Measurements from ENCODE around the gene ELFN1. TPM values are rescaled to one million over a fixed set of nuclear protein-coding genes. Genes with fewer than 3 reads are reported as not detected.

ELFN1 gene
- total and polyA plus RNA-seq, 10 of the 15 experiments (the other 5 are each of a cell fraction or from before 2014, with no cell fraction given) = 0.04 TPM; not detected in 9

DNA sequence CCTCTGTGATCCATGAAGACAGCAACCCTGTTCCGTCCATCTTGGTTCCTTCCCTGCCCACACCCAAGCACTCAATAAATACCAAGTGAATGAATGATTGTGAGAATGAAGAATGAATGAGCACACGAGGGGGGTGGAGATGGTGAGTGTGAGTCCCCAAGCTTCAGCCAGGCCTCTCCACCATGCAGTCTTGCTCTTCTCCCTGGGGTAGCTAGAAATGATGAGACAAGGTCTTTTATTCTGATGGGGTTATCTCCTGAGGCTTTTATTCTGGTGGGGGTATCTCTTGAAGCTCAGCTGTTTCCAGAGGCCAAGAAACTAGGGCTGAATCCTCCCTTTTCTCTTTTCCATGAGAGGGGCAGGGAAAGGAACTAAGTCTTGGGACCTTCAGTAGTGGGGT lies 57.0 kb downstream of the ELFN1 start (continued):
- TF ChIP-seq SRF (IDR thresholded peaks at IDR 0.05; ENCODE audit: low read depth in 2 of 2, low read length in 2 of 2) (no peak), PAX5 (IDR thresholded peaks at IDR 0.05; ENCODE audit: borderline replicate concordance, low read depth, low read length) (no peak), CBX3 (IDR thresholded peaks at IDR 0.05; ENCODE audit: borderline replicate concordance, low read depth) (no peak)

DNA sequence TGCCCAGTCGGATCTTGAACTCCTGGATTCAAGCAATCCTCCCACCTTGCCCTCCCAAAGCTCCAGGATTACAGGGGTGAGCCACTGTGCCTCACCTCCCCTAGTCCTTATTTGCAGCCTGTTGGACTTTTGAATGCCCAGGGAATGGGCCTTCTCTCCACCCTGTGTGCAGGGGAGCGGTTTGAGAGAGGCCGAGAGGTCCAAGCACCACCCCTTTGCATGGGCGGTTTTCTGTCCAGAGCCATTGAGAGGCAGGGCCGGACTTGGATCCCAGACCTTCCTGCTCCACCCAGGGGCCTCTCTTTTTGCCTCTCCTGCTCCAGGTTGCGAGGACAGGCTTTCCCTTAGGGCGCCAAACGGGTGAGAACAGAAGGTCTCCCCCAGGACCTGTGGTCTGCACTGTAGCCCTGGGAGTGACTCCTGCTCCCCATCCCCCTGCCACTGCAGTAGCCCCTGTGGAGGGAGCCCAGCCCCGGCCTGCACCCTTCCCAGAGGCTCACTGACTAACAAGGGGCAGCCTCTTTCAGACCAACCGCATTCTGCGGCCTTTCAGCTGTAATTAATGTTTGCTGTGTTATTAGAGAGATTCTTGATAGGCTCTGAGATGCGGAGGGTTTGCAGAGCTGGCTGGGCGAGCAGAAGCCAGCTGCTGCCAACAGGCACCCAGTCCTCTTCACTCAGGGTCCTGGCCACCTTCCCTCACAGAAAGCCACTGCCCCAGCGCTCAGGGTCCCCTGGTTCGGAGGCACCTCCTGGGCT lies 57.9 kb downstream of the ELFN1 start:
- Histone ChIP-seq H3K9ac (ENCODE audit: control insufficient read depth, insufficient read depth, low read length) (no peak overlapping the region), H3K36me3 (ENCODE audit: control insufficient read depth in 2 of 2, insufficient read depth in 2 of 2, low read length in 1 of 2) (no peaks in the 10 kb centered on the region), H3K9me3 (replicated peaks; ENCODE audit: control insufficient read depth, insufficient read depth, low read length) (peaks cover 2% of the 10 kb centered on the region; the same call in 1 of the 3 replicates), H3K27me3 (replicated peaks in 1 of 2; ENCODE audit: control insufficient read depth in 2 of 2, insufficient read depth in 2 of 2, low read length in 1 of 2) (no peaks in the 10 kb centered on the region), H3K4me1 (ENCODE audit: control insufficient read depth, insufficient read depth, low read length) (no peaks in the 10 kb centered on the region), H3K4me2 (ENCODE audit: control insufficient read depth, insufficient read depth) (no peak overlapping the region), H3K79me2 (ENCODE audit: control insufficient read depth, insufficient read depth, low read length) (no peaks in the 10 kb centered on the region), H2AFZ (ENCODE audit: control insufficient read depth, low read depth, low read length) (no peak overlapping the region), H3K27ac (ENCODE audit: control insufficient read depth, insufficient read depth) (no peak overlapping the region), H4K20me1 (ENCODE audit: control insufficient read depth, insufficient read depth) (no peaks in the 10 kb centered on the region), H3K4me3 (no peak overlapping the region)
- in situ Hi-C loops (cut with MboI) (no loop called here), intact Hi-C loops (cut with micrococcal nuclease; ENCODE audit: unreplicated experiment) (no loop called here)
- no TSS peak for BruUV-seq (replicated peaks)
- ChIA-PET POLR2A (no interaction called here), RAD21 (ENCODE audit: unreplicated experiment) (interaction anchor here (0.6 kb wide), 1 partner anchor 868 kb away, joined by 4 read pairs; no protein-coding TSS in a partner anchor), CTCF (no interaction called here), SMC1A (ENCODE audit: uncharacterized antibody, unreplicated experiment) (no interaction called here)
- ATAC-seq = no peak
- TF ChIP-seq, protein P1, sequence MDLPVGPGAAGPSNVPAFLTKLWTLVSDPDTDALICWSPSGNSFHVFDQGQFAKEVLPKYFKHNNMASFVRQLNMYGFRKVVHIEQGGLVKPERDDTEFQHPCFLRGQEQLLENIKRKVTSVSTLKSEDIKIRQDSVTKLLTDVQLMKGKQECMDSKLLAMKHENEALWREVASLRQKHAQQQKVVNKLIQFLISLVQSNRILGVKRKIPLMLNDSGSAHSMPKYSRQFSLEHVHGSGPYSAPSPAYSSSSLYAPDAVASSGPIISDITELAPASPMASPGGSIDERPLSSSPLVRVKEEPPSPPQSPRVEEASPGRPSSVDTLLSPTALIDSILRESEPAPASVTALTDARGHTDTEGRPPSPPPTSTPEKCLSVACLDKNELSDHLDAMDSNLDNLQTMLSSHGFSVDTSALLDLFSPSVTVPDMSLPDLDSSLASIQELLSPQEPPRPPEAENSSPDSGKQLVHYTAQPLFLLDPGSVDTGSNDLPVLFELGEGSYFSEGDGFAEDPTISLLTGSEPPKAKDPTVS (IDR thresholded peaks at IDR 0.05; ENCODE audit: low read depth, low read length) = no peak
- TF ChIP-seq ASH2L (IDR thresholded peaks at IDR 0.05; ENCODE audit: borderline replicate concordance, low read depth) = no peak
- no peak for TF ChIP-seq EP300 (IDR thresholded peaks at IDR 0.05; ENCODE audit: borderline replicate concordance in 1 of 2, control insufficient read depth in 1 of 2, low read depth in 2 of 2, low read length in 2 of 2)
- TF ChIP-seq, protein P2, sequence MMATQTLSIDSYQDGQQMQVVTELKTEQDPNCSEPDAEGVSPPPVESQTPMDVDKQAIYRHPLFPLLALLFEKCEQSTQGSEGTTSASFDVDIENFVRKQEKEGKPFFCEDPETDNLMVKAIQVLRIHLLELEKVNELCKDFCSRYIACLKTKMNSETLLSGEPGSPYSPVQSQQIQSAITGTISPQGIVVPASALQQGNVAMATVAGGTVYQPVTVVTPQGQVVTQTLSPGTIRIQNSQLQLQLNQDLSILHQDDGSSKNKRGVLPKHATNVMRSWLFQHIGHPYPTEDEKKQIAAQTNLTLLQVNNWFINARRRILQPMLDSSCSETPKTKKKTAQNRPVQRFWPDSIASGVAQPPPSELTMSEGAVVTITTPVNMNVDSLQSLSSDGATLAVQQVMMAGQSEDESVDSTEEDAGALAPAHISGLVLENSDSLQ (IDR thresholded peaks at IDR 0.05) = no peak
- TF ChIP-seq CHD4 (IDR thresholded peaks at IDR 0.05) = no peak
- no peak for TF ChIP-seq SMAD5 (IDR thresholded peaks at IDR 0.05; ENCODE audit: low read depth)
- no peak for TF ChIP-seq NFXL1 (IDR thresholded peaks at IDR 0.05; ENCODE audit: borderline replicate concordance)
- TF ChIP-seq FOS (IDR thresholded peaks at IDR 0.05; ENCODE audit: borderline replicate concordance, extremely low read depth, insufficient read length) = no peak
- WGBS (ENCODE audit: insufficient coverage, insufficient replicate concordance, low lambda C conversion rate, missing lambda C conversion rate) = 44% methylated on average over 15 of the region's 15 CpGs
- no peak for FAIRE-seq
- no peak for DNase-seq (ENCODE audit: low read depth, low spot score)

Data from GM12878 (cell line).